A673 (cell line): ENCODE measurements around the gene RPS6KA2.

Experiments used
- EZH2 ChIP-seq: fragments of 200-600 bp; sonication (generic); IDR thresholded peaks from 2 replicates; pipeline ENCODE4 v1.6.1; 2017; ENCODE audit warnings: borderline replicate concordance, low read depth, mild to moderate bottlenecking, mixed read lengths, antibody characterized with exemption, low read length; ENCODE audit not compliant: poor library complexity, severe bottlenecking
- TF ChIP-seq, protein P1 (sequence below): fragments of 300-800, 200-600 bp; sonication (generic); conservative IDR thresholded peaks from 2 replicates; pipeline ENCODE4 v1.5.1; 2017; ENCODE audit warnings: low read depth, mild to moderate bottlenecking, antibody characterized with exemption, low read length, moderate library complexity, mixed read lengths

DNA sequence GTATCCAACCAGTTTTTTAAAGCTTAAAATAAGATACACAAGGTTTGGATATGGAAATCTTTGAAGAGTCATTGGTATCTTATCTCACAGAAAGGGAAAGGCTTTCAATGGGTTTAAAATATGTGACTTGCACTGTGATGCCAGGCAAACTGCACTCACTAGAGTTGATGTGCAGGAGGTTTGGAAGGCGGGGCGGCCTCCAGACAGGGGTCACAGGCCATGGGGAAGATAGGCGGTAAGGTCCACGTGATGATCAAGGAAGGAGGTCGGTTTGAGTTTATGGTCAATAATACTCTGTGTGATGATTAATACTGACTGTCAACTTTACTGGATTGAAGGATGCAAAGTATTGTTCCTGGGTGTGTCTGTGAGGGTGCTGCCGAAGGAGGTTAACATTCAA is 31.1 kb downstream of the RPS6KA2 start:
- TF ChIP-seq, protein P1, sequence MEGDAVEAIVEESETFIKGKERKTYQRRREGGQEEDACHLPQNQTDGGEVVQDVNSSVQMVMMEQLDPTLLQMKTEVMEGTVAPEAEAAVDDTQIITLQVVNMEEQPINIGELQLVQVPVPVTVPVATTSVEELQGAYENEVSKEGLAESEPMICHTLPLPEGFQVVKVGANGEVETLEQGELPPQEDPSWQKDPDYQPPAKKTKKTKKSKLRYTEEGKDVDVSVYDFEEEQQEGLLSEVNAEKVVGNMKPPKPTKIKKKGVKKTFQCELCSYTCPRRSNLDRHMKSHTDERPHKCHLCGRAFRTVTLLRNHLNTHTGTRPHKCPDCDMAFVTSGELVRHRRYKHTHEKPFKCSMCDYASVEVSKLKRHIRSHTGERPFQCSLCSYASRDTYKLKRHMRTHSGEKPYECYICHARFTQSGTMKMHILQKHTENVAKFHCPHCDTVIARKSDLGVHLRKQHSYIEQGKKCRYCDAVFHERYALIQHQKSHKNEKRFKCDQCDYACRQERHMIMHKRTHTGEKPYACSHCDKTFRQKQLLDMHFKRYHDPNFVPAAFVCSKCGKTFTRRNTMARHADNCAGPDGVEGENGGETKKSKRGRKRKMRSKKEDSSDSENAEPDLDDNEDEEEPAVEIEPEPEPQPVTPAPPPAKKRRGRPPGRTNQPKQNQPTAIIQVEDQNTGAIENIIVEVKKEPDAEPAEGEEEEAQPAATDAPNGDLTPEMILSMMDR, result no peak
- TF ChIP-seq EZH2, result no peak
